Lower lobe of right lung (tissue), 2 donors: ENCODE data around the gene TJAP1. TPM values are rescaled to one million over a fixed set of nuclear protein-coding genes. Genes with fewer than 3 reads are reported as not detected.

ENCODE experiments used
- ATAC-seq, 2 donors: fragments of 200-7000 bp; cut with Tn5 transposase; one replicate each; pipeline ENCODE4 v1.9.1; 2020 to 2022; ENCODE audit warnings: mild to moderate bottlenecking in 2 of 2, moderate library complexity in 2 of 2
- DNase-seq: peaks from one replicate; pipeline ENCODE4 v3.0.0-alpha.2; 2020
- H3K27ac ChIP-seq: fragments of 200-600 bp; one replicate; pipeline ENCODE4 v1.8.0; 2022
- H3K27me3 ChIP-seq: fragments of 200-600 bp; one replicate; pipeline ENCODE4 v1.8.0; 2022; ENCODE audit warnings: low read depth
- H3K36me3 ChIP-seq: fragments of 200-600 bp; one replicate; pipeline ENCODE4 v1.8.0; 2022; ENCODE audit warnings: mild to moderate bottlenecking
- H3K4me1 ChIP-seq: fragments of 200-600 bp; one replicate; pipeline ENCODE4 v1.8.0; 2022
- H3K4me3 ChIP-seq: fragments of 200-600 bp; one replicate; pipeline ENCODE4 v1.8.0; 2022; ENCODE audit warnings: mild to moderate bottlenecking
- H3K9me3 ChIP-seq: fragments of 200-600 bp; one replicate; pipeline ENCODE4 v1.8.0; 2022
- CTCF ChIP-seq: fragments of 200-600 bp; IDR thresholded peaks from one replicate; pipeline ENCODE4 v1.8.0; 2022; ENCODE audit warnings: antibody characterized with exemption, mild to moderate bottlenecking
- intact Hi-C: fragments of 100-400 bp; cut with DNase I; formaldehyde crosslinking; loops from one replicate; pipeline ENCODE4 v1.11.0; 2022
- total RNA-seq: library from RNA; stranded (reverse); fragmentation: NEBNext Ultra II Directional; extraction: Animal tissue kit (Norgen Biotek cat#: 25700); gene quantifications from one replicate; pipeline ENCODE4 v1.2.1, GENCODE V29; 2021
- donor health status: DM: no; HTN: yes; CAD: no; lungs with severe emphysema.

The TJAP1 gene
- total RNA-seq, 1 donor from 2014 or later = 34.3 TPM

GRCh38 chr6:43434001-43434840 lies 43.1 kb upstream of the TJAP1 start:
- peaks cover 62% of the 10 kb centered on the region for H3K36me3 ChIP-seq
- H3K27me3 ChIP-seq = no peaks in the 10 kb centered on the region
- intact Hi-C loops = no loop called here
- no peak for TF ChIP-seq CTCF
- DNase-seq (no peak), ATAC-seq (no peak)
- no peaks in the 10 kb centered on the region for H3K9me3 ChIP-seq
- H3K4me1 ChIP-seq = peaks cover 22% of the 10 kb centered on the region
- H3K27ac ChIP-seq = no peak overlapping the region
- no peak overlapping the region for H3K4me3 ChIP-seq

- H3K36me3 ChIP-seq = peaks cover 69% of the 10 kb centered on the region
- no peaks in the 10 kb centered on the region for H3K27me3 ChIP-seq
- H3K4me1 ChIP-seq = peaks cover 17% of the 10 kb centered on the region
- TF ChIP-seq CTCF = no peak
- DNase-seq = no peak
- intact Hi-C loops = no loop called here
- H3K4me3 ChIP-seq = no peak overlapping the region
- H3K27ac ChIP-seq = no peak overlapping the region
- ATAC-seq = no peak
- H3K9me3 ChIP-seq = no peaks in the 10 kb centered on the region
Measured at GRCh38 chr6:43434943-43435342, 42.4 kb upstream of the TJAP1 start.

- DNase-seq = no peak
- peaks cover 17% of the 10 kb centered on the region for H3K4me1 ChIP-seq
- TF ChIP-seq CTCF = no peak
- peaks cover 78% of the 10 kb centered on the region for H3K36me3 ChIP-seq
- no peak overlapping the region for H3K4me3 ChIP-seq
- H3K27ac ChIP-seq = no peak overlapping the region
- ATAC-seq = no peak
- intact Hi-C loops = no loop called here
- H3K9me3 ChIP-seq = no peaks in the 10 kb centered on the region
- no peaks in the 10 kb centered on the region for H3K27me3 ChIP-seq
Measured at GRCh38 chr6:43435682-43436437, 41.5 kb upstream of the TJAP1 start.

- peaks cover 81% of the 10 kb centered on the region for H3K36me3 ChIP-seq
- no peaks in the 10 kb centered on the region for H3K9me3 ChIP-seq
- intact Hi-C loops = no loop called here
- no peaks in the 10 kb centered on the region for H3K27me3 ChIP-seq
- H3K27ac ChIP-seq = no peak overlapping the region
- DNase-seq = no peak
- no peak for TF ChIP-seq CTCF
- ATAC-seq = peak; percentile 65 to 68
- H3K4me3 ChIP-seq = no peak overlapping the region
- H3K4me1 ChIP-seq = peaks cover 17% of the 10 kb centered on the region
Measured at GRCh38 chr6:43436577-43437282, 40.6 kb upstream of the TJAP1 start.

- ATAC-seq (no peak), DNase-seq (no peak)
- Histone ChIP-seq H3K4me3 (no peak overlapping the region), H3K9me3 (no peaks in the 10 kb centered on the region), H3K4me1 (peaks cover 17% of the 10 kb centered on the region), H3K27ac (no peak overlapping the region), H3K36me3 (peaks cover 81% of the 10 kb centered on the region), H3K27me3 (no peaks in the 10 kb centered on the region)
- intact Hi-C loops = no loop called here
- no peak for TF ChIP-seq CTCF
Measured at GRCh38 chr6:43437700-43438099, 39.7 kb upstream of the TJAP1 start.
